NCI-H526 (cell line): ENCODE results near the gene PPT2.
"Not testable (repeated sequence)": the region's sequence is repeated elsewhere in the genome, so short reads cannot be mapped to it uniquely, and the experiment has no call there.

Experiments
- DNase-seq, 2 experiments: peaks; one replicate each; lab custom pipeline; 2025; lab: John Stamatoyannopoulos, UW

PPT2 gene

DNA sequence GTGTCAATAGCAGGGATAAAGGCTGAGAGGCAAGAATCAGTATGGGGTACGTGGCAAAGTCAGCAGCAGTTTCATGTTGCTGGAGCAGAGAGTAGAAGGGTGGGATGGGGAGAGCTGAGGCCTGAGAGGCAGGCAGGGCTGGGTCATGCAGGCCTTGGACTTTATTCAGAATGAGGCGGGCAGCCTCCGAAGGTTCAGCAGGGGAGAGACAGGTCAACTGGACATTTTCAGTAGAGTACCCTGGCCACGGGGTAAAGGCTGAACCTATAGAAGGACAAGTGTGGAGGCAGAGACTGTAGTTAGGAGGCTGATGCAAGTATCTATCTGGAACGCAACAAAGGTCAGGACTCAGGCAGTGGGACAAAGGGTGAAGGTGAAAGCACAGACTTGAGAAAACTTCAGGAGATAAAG is 56.3 kb downstream of the PPT2 start:
- DNase-seq = no peak

DNA sequence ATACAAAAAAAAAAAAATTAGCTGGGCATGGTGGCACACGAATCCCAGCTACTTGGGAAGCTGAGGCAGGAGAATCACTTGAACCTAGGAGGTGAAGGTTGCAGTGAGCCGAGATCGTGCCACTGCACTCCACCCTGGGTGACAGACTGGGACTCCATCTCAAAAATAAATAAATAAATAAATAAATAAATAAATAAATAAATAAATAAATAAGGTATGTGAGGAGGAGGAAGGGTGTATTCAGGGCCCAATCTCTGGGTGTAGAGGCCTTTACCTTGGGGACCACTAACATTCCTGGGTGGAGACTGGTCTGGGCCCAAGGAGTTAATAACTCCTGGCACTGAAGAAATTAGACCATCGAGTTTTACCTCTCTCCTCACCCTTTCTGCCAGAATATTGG is 57.5 kb downstream of the PPT2 start:
- not testable (repeated sequence) for DNase-seq

DNA sequence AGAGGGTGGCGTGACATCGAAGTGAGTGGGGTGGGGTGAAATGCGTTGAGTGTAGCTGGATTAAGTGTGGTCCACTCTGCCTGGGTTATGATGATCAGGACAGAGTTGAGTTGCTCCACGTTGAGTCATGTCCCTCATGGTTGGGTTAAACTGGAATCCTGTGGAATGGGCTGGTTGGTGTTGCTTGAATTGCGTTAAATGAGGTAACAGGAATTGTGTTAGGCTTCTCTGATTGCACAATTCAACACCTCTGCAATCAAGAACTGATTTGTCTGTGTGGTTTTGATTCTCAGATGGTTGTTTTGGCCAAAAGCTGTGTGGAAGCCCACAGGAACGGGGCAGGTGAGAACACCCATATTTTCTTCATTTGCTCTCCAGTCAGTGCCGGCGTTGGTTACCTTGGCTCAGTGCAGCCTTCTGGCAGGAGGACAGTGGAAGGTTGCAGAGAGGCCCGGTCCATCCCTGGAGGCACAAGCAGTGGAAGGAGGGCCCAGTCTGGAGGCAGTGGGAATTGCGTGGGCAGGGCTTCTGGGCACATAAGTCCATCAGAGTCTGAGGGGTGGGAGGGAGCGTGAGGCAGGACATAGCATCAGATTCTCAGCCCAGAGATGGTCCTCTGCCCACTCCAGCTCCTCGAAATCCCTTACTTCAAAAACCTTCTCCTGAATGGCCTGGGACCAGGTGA is 58.3 kb downstream of the PPT2 start:
- no peak for DNase-seq
